T follicular helper cell (primary cell): ENCODE measurements around the gene TTC23L.
"Not testable (repeated sequence)": the region's sequence is repeated elsewhere in the genome, so short reads cannot be mapped to it uniquely, and the experiment has no call there.

ENCODE experiments used
- DNase-seq: peaks from one replicate; pipeline ENCODE4 v3.0.0-alpha.2; 2020; ENCODE audit warnings: low read depth
- total RNA-seq, 2 experiments: gene quantifications; one replicate each; lab custom pipeline; 2026; lab: John Stamatoyannopoulos, UW

The TTC23L gene, protein sequence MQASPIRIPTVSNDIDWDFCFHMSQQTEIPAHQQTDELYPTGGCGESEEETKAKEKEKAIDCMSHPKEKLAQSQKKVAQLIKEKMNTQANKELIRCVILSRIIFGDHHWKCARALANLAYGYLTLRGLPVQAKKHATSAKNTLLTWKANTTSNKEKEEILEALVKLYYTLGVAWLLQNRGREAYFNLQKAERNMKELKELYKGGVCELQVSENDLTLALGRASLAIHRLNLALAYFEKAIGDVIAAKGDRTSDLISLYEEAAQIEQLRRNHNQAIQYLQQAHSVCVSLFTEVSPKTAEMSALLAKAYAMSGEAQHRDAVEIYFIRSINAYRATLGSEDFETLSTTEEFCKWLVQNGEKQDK
- 0.30 to 0.66 reads per million in 2 experiments for total RNA-seq

DNA sequence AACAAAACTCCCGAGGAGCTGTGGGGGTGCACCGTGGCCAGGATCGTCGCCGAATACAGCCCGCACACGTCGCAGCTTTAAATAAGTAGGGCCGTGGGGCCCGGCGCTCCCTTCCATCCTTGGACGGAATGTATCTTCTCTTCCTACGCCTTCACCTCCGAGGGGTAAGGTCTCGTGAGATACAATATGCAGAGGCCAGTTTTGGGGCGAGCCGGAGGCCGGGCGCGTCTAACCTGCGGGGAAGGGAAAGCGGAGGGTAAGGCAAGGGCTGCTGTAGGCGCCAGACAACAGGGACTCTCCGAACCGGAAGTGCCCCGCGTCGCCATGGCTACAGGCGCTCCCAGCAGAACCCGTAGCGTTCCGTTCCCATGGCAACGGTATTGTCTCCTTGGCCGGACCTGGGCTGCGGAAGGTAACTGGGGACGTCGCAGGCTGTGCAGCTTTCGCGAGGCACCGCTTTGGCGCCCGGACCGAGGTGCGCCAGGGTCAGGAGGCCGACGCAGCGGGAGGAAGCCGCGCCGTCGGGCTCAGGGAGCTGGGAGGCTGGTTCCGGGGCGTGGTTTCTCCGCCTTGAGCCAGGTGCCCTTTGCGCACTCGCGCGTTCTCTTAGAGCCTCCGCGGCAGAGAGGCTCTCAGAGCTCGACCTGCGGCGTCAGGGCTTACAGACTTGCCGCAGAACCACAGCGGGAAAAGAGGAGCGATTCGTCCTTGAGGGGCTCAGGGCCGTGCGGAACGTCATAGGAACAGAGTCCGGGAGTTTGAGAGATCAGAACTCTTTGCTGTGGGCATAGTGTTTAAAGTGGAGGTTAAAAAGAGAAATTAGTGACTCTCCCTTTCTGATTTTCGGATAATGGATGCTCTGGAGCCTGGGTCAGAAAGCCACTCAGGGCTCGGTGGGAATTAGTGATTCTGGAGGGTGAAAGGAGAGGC, at the start of gene TTC23L:
Gene TTC23L (plus strand): TSS at position 380 of the 930 bp plus-strand sequence. CDS start 1,508 bp downstream, outside the sequence.
- peak; percentile 85 for DNase-seq

DNA sequence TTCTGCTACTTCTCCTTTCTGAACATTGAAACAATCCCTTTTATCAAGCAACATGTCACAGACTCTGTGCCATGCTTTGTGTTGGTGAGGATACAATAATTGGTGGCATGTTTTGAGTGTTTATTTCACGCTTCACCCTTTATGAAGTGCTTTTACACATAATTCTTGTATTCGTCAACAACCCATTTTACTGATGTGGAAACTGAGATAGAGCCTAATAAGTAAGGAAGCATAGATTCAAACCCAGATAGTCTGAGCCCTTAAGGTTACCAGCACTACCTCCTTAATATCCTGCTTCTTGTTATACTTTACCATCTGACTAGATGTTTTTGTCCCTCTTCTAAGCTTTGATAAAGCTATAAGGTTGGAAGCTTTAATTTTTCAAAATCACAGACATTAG, 49.3 kb upstream of the TTC23L start:
- no peak for DNase-seq

DNA sequence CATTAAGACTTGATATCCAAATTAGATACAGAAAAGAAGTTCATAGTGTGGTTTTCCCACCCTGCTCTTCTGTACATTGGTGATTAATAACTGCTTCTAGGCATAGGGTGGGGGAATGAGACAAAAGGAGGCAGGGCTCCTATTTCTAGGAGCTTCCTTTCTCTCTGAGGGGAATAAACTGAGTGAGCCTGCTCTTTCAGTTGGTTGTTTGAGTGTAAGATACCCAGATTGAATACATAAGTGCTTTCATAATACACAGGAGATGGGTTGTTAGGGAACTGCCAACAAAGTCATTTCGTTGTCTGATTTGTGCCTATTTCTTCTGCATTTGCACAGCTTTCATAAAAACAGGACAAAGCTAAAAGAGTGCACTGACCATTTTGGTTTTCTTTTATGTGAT, 48.9 kb upstream of the TTC23L start:
- no peak for DNase-seq

DNA sequence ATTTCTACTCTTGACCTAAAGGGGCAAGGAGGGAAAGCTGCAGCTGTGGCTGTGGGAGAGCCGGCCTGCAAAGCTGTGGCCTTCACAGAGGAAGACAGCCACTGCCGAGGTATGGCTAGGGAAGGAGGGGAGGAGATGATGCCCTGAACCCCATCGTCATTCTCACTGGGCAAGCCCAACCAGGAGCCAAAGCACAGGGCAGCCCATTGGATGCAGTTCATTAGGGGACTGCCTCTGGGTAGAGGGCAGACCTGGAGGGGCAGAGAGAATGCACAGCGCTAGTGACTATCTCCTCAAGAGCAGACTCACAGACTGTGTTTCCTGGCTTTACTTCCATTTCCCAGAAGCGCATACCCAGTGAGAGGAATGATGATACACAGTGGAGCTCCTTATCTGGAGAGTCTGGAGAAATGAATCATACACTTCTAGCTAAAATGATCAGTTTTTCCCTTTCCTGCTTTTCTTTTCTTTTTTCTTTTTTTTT, 47.2 kb upstream of the TTC23L start:
- DNase-seq, result no peak

DNA sequence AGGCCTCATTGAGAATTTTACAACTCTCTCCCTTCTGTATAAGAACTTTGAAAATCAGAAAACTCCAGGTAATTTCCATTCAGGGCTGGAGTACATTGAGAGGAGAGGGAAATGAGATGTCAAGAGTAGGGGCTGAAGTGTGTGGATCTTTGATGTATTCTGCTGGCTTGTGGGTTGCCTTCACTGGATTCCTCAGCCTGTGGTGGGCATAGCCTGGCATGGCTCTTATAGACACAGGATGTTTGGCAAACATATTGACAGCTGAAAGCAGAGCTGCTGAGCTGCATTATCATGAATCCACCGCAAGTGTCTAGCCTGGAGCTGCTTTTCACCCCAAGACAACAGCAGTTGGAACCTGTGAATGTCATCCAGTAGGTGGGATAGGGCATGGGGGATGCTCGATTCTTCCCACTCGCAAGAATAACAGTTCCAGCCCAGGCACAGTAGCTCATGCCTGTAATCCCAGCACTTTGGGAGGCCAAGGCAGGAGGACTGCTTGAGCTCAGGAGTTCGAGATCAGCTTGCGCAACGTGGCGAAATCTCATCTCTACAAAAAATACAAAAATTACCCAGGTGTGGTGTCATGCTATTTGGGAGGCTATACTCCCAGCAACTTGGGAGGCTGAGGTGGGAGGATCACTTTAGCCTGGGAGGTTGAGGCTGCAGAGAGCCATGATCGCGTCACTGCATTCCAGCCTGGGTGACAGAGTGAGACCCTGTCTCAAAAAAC, 36.0 kb upstream of the TTC23L start:
- no peak for DNase-seq

DNA sequence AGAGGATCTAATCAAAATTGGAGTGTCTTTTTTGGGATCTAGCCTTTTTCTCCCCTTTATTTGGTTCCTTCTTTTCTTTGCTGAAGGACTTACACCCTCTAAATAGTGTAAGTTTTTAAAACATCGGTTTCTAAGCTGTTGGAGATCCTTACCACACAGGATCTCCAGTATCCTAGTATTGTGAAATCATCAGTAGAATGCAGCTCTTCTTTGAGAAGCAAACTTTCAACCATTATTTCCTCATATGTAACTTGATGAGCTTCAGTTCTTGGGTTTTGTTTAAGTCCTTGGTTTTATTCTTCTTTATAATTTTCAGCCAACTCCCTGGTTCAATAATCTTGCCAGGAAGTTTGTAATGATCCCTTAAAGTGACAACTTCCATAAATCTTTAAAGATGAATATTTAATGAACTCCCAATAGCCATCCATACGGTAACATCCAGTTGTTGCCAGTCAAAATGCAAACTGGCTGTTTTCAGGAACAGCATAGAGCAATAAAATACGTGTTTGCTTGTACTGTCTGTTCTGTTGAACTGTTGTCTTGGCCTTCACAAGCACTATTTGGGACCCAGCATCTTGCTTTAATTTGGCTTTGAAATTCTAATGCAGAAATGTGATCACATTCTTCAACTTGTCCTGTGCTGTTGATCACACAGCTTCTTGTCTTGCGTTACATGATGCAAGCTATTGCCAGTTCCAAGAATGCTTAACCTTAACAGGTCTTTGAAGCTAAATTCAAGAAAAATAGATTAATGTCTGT, 34.8 kb upstream of the TTC23L start:
- no peak for DNase-seq

DNA sequence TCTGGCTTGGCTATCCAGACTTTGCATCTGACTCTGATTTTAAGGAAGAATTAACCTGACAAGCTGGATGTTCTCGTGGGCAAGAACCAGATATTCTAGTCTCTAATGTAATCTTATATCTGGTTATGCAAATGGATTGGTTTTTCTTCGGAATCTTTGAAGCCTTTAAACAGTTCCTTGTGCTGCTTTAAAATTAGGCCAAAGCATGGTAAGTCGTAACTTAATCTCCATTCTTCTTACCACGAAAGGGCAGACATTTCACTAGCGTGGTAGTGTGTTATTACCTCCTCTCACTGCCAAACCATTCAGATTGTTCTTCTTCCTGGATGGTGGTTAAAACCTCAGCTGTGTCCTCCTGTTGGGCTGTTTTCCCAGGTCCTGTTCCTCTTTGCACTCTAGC, 34.1 kb upstream of the TTC23L start:
- DNase-seq, result no peak

DNA sequence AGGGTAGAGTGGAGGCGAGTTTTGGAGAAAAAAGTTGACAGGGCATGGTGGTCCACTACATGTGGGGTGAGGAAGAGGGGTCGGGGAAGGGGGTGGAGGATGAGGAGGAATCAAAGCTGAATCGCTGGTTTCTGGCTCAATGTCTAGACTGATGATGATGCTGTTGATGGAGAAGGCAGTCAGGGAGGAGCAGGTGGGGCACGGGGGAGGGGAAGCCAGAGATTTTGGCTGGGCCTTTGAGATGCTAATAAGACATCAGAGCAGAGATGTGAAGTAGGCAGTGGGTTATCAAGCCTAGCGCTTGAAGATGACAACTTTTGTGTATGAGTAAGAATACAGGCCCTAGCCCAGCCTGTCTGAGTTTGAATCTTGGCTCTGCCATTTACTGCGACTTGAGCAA, 32.4 kb upstream of the TTC23L start:
- DNase-seq, result no peak

DNA sequence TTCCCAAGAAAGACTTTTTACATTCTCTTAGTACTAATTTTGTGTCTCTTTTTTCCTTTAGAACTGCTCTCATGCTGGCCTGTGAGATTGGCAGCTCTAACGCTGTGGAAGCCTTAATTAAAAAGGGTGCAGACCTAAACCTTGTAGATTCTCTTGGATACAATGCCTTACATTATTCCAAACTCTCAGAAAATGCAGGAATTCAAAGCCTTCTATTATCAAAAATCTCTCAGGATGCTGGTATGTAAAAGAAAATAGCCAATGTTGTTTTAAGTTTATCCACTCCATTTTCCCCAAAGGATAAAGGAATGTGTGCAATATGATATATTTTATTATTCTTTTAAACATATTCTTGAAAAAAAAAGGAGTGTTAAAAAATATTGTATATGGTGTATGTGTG, 27.3 kb upstream of the TTC23L start:
- DNase-seq, result no peak

DNA sequence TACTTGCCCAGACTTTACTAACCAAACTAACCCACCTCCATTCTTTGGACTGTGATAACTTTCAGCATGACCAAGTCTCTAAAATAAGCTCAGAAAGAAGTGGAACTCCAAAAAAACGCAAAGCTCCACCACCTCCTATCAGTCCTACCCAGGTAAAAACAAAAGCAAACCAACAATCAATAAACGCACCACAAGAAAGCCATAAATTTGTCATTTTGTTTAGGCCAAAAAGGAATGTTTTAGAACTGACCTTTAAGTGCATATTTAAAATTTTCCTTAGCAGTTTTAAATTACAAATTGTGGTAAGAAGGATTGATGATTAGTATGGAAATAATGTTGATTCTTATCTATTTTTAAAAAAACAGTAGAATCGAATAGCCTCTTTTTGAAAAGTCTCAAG, 25.5 kb upstream of the TTC23L start:
- no peak for DNase-seq

DNA sequence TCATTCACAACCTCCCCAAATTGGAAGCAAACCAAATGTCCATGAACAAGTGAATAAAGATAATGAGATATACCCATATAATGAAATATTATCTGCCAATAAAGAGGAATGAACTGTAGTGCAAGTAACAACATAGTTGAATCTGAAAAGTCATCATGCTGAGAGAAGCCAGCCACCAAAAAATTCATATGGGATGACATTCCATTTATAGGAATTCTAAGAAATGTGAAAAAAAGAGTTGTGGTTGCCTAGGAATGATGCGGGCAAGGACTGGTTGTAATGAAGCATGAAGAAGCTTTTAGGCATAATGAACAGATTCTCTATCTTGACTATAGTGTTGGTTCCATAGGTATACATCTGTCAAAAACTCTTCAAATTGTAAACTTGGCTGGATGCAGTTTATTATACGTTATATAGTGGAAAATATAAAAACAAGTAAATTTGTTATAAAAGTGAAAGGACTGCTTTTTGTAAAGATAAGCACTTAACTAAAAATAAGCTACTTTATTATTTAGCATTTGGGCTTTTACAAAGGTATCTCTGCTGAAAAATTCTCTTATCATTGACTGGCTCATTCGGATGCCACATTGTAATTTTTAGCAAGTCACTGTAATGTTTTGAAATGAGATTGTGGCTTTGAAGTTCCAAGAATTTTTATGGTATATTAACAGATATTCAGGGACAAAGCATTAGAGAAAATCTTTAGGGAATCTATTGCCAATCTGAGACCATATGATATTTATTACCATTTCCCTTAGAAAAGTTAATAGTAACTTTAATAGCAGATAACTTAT, 21.2 kb upstream of the TTC23L start:
- no peak for DNase-seq

DNA sequence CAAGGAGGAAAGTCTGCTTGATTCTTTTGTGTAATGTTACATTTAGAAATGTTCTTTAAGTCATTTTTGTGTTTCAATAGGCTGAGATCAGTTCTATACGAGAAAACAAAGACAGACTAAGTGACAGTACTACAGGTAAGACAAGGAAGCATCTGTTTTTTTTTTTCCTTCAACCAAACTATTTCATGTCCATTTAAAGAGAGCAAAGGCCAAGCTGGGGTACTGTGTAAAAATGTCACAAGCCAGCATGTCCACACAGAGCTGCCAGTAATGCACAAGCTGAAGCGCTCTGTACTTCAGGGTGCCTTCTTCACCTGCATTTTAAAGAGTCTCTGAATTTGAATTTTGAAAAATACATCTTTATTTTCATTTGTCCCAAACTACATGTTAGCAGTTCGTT, 20.2 kb upstream of the TTC23L start:
- DNase-seq, result no peak

DNA sequence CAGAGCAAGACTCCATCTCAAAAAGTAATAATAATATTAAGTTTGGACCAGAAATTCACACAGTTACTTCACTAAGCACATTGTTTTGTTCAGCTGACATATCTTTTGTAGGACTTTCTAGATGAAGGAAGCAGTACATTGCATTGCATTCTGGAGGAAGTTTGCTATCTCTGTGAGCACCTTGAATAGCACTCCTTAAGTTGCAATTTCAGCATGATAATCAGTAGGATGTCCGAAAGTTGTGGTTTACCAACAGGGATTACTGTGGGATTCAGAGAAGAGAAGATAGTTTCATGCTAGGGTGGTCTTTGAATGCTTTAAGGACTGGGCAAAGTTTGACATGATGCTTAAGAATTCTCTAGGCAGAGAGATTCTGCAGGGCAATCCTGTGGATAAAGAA, 18.4 kb upstream of the TTC23L start:
- no peak for DNase-seq

DNA sequence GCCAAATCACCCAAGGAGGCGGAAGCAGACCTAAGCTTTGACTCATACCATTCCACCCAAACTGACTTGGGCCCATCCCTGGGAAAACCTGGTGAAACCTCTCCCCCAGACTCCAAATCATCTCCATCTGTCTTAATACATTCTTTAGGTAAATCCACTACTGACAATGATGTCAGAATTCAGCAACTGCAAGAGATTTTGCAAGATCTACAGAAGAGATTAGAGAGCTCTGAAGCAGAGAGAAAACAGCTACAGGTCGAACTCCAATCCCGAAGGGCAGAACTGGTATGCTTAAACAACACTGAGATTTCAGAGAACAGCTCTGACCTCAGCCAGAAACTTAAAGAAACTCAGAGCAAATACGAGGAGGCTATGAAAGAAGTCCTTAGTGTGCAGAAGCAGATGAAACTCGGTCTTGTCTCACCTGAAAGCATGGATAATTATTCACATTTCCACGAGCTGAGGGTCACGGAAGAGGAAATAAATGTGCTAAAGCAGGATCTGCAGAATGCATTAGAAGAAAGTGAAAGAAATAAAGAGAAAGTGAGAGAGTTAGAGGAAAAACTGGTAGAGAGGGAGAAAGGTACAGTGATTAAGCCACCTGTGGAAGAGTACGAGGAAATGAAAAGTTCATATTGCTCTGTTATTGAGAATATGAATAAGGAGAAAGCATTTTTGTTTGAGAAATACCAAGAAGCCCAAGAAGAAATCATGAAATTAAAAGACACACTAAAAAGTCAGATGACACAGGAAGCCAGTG, 15.8 kb upstream of the TTC23L start:
- no peak for DNase-seq

DNA sequence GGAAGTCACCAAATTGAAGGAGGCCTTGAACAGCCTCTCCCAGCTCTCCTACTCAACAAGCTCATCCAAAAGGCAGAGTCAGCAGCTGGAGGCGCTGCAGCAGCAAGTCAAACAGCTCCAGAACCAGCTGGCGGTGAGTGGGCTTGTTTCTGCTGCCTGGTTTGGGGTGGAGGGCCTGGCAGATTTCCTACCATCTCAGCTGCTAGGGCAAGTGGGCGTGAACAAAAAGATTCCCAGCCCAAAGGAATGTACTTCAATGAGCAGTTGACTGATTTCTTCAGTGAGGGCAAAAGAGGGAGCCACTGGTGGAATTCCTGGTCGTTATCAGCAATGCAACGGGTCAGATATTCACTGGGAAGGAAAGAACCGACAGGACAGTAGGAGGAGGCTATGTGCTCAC, 12.6 kb upstream of the TTC23L start:
- DNase-seq, result no peak

DNA sequence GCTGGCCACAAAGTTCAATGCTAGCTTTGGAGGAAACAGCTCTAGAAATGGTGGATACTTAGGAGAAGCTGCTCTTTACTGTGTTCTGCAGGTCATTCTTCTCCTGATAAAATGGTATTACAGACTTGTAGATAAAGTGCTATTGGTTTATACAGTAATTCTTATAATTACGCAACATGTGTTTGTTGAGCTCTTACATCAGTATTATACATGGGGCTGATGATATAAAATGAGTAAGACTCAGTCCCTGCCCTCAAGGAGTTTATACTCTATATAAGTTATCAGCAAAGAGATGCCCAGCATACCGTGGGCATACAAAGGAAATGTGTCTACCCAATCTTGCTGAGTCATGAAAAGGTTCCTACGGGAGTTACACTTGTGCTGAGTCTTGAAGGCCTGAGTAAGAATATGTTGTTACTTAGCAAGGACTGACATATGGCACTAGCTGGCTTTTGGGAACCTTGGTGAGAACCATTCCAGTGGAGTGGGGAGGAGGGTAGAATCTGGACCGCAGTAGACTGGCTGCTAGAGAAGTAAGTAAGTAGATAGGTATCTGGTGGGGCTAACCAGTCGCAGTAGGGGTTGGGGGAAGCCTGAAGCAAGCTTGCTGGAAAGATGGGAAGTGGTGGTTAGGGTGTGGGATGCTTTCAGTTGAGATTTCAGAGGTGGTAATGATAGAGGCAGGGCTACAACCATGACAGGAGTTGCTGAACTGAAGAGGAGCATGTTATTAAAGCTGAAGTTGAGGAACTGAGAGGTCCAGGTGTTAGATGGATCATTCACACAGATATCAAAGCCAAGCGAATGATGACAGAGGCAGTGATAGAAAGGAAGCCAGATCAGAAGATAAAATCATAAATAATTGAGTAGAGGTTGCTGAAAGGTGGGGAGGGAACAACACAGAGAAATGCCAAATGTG, 11.1 kb upstream of the TTC23L start:
- DNase-seq, result no peak

DNA sequence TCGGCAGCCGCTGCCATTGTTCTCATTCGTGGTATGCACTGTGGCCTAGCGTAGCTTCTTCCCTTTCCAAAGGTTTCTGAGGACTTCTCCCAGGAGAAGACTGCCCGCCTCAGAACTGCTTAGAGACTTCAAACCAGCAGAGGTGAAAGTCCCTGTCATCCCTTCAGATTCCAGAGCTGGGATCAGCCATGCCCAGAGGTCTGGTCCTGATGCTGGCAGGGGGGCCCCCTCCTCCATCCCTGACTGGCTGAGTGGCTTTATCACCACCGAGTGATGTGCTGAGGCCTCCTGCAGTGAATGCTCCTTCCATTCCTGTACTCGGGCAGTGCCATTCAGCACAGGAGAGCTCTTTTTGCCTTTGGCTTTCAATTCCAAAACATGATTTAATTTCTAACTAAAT, 8.1 kb upstream of the TTC23L start:
- not testable (repeated sequence) for DNase-seq

DNA sequence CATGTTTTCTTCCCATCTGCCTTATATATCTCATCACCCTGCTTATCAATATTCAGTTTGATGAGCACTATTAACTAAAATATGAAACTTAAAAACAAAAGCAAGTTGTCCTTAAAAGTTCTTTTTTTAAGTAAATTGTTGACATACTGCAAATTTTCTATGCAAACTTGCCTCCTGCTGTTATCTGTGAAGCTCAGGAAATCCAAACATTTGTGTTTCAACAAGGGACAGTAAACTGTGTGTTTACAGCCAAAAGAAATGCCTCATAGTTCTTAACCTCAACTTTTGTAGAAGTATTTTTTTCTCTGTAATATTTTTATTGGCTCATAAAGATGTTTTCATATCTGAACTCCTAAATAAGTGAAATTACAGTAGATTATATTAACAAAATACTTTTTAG, 7.7 kb upstream of the TTC23L start:
- no peak for DNase-seq

DNA sequence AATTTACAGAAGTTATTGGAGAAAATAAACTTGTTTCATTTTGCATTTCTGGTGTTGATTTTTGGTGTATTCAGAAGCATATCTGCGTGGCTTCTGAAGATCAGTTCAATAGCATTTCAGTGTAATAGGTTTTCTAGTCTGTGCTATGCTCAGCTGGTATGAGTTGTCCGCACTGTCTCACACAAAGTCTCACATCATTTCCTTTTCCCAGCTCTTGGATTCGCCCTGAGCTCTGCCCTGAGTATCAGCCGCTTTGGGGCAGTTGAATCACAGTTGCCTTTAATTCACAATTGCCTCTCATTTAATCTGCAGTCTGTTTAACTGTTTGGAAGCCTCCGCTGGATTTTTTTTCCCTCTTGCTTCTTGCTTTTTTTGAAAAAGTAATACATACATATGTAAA, 6.4 kb upstream of the TTC23L start:
- DNase-seq, result no peak
